ENCODE data around the gene CLDN7.

DNA sequence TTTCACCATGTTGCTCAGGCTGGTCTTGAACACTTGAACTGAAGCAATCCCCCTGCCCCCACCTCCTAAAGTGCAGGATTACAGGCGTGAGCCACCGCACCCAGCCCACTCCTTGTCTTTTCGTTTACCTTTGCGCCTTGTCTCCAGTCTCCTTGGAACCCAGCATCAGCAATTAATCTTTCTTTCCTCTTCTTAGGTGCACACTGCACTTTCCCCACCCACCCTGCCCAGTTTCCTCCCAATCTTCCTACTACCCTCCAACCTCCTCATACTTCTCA, 1.5 kb upstream of the CLDN7 start:
- TF ChIP-seq, protein P1, sequence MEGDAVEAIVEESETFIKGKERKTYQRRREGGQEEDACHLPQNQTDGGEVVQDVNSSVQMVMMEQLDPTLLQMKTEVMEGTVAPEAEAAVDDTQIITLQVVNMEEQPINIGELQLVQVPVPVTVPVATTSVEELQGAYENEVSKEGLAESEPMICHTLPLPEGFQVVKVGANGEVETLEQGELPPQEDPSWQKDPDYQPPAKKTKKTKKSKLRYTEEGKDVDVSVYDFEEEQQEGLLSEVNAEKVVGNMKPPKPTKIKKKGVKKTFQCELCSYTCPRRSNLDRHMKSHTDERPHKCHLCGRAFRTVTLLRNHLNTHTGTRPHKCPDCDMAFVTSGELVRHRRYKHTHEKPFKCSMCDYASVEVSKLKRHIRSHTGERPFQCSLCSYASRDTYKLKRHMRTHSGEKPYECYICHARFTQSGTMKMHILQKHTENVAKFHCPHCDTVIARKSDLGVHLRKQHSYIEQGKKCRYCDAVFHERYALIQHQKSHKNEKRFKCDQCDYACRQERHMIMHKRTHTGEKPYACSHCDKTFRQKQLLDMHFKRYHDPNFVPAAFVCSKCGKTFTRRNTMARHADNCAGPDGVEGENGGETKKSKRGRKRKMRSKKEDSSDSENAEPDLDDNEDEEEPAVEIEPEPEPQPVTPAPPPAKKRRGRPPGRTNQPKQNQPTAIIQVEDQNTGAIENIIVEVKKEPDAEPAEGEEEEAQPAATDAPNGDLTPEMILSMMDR (IDR thresholded peaks at IDR 0.05) = no peak
- TF ChIP-seq POLR2AphosphoS5 (IDR thresholded peaks at IDR 0.05) (no peak), EP300 (IDR thresholded peaks at IDR 0.05) (no peak), POLR2A (IDR thresholded peaks at IDR 0.05) (no peak)

Measured in gastroesophageal sphincter (tissue), 3 donors.